ENCODE results near the gene KCNQ1. TPM values are rescaled to one million over a fixed set of nuclear protein-coding genes. Genes with fewer than 3 reads are reported as not detected.

The KCNQ1 gene
- total and polyA plus RNA-seq, 7 donors: 1.1 to 25.2 (median 3.8) TPM

DNA sequence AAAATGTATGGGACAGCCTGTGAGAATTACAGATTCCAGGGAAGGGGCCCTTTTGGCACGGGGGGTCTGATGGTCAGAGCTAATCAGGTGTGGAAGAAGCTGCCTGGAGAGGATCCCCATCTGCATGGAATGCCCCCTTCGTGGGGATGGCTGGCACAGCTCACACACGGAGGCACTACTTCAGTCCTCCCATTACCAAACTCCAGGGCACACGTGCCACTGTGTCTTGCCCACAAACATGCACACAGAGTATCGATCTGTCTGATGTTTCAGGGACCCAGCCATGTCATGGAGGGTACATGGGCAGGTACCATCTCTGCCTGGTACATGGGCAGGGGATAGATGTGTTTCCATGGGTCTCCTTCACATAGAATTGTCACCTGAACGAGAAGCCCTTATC is 240.2 kb downstream of the KCNQ1 start:
- H3K4me1 ChIP-seq: peaks cover 0 to 19% (median 8%) of the 10 kb centered on the region in 4 donors
- intact Hi-C loops (cut with DNase I): no loop called here
- no peaks in the 10 kb centered on the region for H3K27me3 ChIP-seq
- peak; percentile 24 for DNase-seq
- H3K27ac ChIP-seq: no peak overlapping the region
- H3K4me3 ChIP-seq: no peak overlapping the region
- no peaks in the 10 kb centered on the region for H3K9me3 ChIP-seq
- TF ChIP-seq POLR2AphosphoS5 (IDR thresholded peaks at IDR 0.05): no peak
- TF ChIP-seq POLR2A (IDR thresholded peaks at IDR 0.05): no peak
- no peak for TF ChIP-seq EP300 (IDR thresholded peaks at IDR 0.05)
- TF ChIP-seq, protein P1, sequence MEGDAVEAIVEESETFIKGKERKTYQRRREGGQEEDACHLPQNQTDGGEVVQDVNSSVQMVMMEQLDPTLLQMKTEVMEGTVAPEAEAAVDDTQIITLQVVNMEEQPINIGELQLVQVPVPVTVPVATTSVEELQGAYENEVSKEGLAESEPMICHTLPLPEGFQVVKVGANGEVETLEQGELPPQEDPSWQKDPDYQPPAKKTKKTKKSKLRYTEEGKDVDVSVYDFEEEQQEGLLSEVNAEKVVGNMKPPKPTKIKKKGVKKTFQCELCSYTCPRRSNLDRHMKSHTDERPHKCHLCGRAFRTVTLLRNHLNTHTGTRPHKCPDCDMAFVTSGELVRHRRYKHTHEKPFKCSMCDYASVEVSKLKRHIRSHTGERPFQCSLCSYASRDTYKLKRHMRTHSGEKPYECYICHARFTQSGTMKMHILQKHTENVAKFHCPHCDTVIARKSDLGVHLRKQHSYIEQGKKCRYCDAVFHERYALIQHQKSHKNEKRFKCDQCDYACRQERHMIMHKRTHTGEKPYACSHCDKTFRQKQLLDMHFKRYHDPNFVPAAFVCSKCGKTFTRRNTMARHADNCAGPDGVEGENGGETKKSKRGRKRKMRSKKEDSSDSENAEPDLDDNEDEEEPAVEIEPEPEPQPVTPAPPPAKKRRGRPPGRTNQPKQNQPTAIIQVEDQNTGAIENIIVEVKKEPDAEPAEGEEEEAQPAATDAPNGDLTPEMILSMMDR (IDR thresholded peaks at IDR 0.05): no peak
- 89 to 93% methylated on average over 6 of the region's 6 CpGs for WGBS, 2 donors
- H3K36me3 ChIP-seq: no peaks in the 10 kb centered on the region

DNA sequence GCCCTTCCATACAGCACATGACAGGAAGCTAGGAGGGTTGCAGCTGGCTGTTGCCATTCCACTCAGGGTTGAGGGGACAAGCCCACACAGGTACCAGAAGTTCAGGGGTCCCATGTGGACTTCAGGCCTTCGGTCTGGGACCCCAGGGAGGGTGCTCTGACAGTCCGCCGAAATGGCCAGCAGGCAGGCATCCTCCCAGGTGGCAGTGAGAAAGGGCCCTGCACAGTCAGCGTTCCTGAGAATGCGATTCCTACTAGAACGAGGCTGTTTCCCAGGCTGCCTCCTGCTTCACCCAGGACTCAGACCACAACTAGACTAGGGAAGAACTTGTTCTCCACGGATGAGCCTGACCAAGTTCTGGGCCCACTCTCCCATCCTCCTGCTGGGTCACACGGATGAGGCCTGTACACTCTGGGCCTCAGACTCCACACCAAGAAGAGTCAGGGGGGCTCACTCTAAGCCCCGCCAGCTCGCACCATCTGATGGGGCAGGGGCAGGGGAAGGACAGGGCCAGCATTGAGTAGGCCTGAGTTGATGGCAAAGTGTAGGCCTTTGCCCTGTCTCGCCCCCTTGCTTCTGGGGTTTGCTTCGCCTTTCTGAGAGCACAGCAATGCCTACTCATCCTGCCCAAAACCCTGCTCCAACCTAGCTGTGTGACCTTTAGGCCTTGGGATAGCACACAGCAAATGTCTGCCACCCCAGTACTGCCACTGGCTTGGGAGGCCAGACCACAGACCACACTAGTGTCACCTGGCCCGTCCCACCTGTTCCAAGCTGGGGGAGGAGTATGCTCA is 241.0 kb downstream of the KCNQ1 start:
- Histone ChIP-seq H3K27me3 (no peaks in the 10 kb centered on the region), H3K4me1 (peaks cover 0 to 19% (median 8%) of the 10 kb centered on the region in 4 donors), H3K4me3 (no peak overlapping the region), H3K36me3 (no peaks in the 10 kb centered on the region), H3K9me3 (no peaks in the 10 kb centered on the region), H3K27ac (no peak overlapping the region)
- WGBS, 2 donors: 94 to 95% methylated on average over 13 of the region's 13 CpGs
- DNase-seq: peak; percentile 26
- no peak for TF ChIP-seq POLR2A (IDR thresholded peaks at IDR 0.05)
- no peak for TF ChIP-seq EP300 (IDR thresholded peaks at IDR 0.05)
- TF ChIP-seq POLR2AphosphoS5 (IDR thresholded peaks at IDR 0.05): no peak
- TF ChIP-seq, protein P1 (IDR thresholded peaks at IDR 0.05): no peak
- intact Hi-C loops (cut with DNase I): no loop called here

DNA sequence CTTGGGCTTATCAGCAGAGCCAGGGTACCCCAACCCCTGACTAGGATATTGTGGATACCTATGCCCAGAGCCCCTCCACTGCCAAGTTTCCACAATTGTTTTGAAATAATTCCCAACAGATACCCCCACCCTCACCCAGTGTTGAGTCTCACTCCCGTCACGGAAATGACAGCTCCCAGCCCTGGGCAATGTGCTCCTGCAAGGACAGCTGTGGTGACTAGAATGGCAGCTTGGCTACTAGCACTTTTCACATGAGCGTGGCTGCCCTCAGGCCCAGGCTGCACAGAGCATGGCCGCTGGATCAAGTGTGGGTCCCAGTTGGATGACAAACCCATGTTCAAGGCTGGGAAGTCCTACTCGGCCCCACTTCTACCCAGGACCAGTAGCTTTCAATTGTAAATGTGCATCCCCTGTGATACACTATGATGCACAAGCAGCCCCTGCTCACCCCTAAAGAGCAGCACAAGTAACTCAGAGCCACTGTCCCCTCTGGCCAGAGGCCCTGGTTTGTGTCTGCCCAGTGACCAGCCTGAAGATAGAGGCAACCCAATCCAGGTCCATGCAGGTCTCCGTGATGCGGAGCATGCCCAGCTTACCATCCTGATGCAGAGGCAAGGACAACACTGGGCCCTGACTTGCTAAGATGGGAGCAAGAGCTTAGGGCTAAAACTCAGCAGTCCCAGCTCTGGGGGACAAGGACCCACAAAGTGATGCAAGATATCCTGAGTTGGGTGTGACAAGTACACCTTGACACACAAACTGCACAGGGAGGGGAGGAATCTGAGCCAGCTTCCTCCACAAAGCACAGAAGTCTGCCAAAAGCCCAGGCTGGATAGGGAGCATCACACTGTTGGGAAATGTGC is 241.8 kb downstream of the KCNQ1 start:
- intact Hi-C loops (cut with DNase I): no loop called here
- no peaks in the 10 kb centered on the region for H3K36me3 ChIP-seq
- no peak overlapping the region for H3K27ac ChIP-seq
- no peaks in the 10 kb centered on the region for H3K9me3 ChIP-seq
- H3K27me3 ChIP-seq: no peaks in the 10 kb centered on the region
- no peak overlapping the region for H3K4me3 ChIP-seq
- TF ChIP-seq, protein P1 (IDR thresholded peaks at IDR 0.05): no peak
- TF ChIP-seq POLR2AphosphoS5 (IDR thresholded peaks at IDR 0.05): no peak
- TF ChIP-seq POLR2A (IDR thresholded peaks at IDR 0.05): no peak
- no peak for TF ChIP-seq EP300 (IDR thresholded peaks at IDR 0.05)
- WGBS, 2 donors: 95 to 96% methylated on average over 7 of the region's 7 CpGs
- peak; percentile 60 for DNase-seq
- H3K4me1 ChIP-seq: peaks cover 0 to 27% (median 12%) of the 10 kb centered on the region in 4 donors

DNA sequence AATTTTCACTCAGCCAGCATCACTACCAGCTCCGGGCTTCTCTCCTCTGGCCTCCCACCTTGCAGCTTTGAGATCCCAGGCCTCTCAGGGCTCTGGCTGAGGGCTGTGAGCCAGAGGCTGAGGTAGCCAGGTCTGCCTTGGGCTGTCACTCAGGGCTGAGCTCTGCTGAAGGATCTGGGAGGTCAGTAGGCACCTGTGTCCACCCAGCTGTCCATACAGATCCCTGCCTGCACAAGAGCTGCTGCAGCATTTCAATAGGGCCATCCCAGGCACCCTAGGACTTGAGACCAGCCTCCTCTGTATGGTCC is 242.4 kb downstream of the KCNQ1 start:
- Histone ChIP-seq H3K4me1 (peaks cover 0 to 33% (median 13%) of the 10 kb centered on the region in 4 donors), H3K9me3 (no peaks in the 10 kb centered on the region), H3K27ac (no peak overlapping the region), H3K27me3 (no peaks in the 10 kb centered on the region), H3K36me3 (no peaks in the 10 kb centered on the region), H3K4me3 (no peak overlapping the region)
- intact Hi-C loops (cut with DNase I): no loop called here
- WGBS, 2 donors: 93 to 95% methylated on average over 1 of the region's 1 CpG
- peak; percentile 42 for DNase-seq
- no peak for TF ChIP-seq POLR2A (IDR thresholded peaks at IDR 0.05)
- TF ChIP-seq, protein P1 (IDR thresholded peaks at IDR 0.05): no peak
- TF ChIP-seq EP300 (IDR thresholded peaks at IDR 0.05): no peak
- TF ChIP-seq POLR2AphosphoS5 (IDR thresholded peaks at IDR 0.05): no peak

Data from sigmoid colon (tissue), 7 donors.